ENCODE data around the gene ADIPOR2. TPM values are rescaled to one million over a fixed set of nuclear protein-coding genes. Genes with fewer than 3 reads are reported as not detected.

The ADIPOR2 gene
- total RNA-seq, 4 donors from 2014 or later = 46.0 to 59.3 (median 52.4) TPM

GRCh38 chr12:1825382-1826102 is 134.7 kb downstream of the ADIPOR2 start:
- Histone ChIP-seq H3K4me1 (peaks cover 0 to 2% of the 10 kb centered on the region in 2 donors), H3K27me3 (no peaks in the 10 kb centered on the region)

GRCh38 chr12:1826401-1826800 is 135.5 kb downstream of the ADIPOR2 start:
- Histone ChIP-seq H3K4me1 (peaks cover 3 to 9% of the 10 kb centered on the region in 2 donors), H3K27me3 (no peaks in the 10 kb centered on the region), H3K27ac (no peak overlapping the region), H3K4me3 (replicated peaks in 1 of 3) (no peak overlapping the region), H3K36me3 (no peaks in the 10 kb centered on the region), H3K9me3 (no peaks in the 10 kb centered on the region)
- intact Hi-C loops (cut with DNase I) = no loop called here
- WGBS, 2 donors = 93% methylated on average over 4 of the region's 15 CpGs; no CpG with 5 or more reads in 1 of the 2 donors
- TF ChIP-seq POLR2A (IDR thresholded peaks at IDR 0.05) (no peak), CTCF (IDR thresholded peaks at IDR 0.05) (no peak)
- DNase-seq = no peak

More at GRCh38 chr12:1825382-1826102, 134.7 kb downstream of the ADIPOR2 start:
- Histone ChIP-seq H3K36me3 (no peaks in the 10 kb centered on the region), H3K9me3 (no peaks in the 10 kb centered on the region), H3K4me3 (replicated peaks in 1 of 3) (no peak overlapping the region), H3K27ac (no peak overlapping the region)
- intact Hi-C loops (cut with DNase I) = no loop called here
- no peak for TF ChIP-seq POLR2A (IDR thresholded peaks at IDR 0.05)
- TF ChIP-seq CTCF (IDR thresholded peaks at IDR 0.05) = no peak
- DNase-seq = no peak
- 80 to 81% methylated on average over 14 of the region's 14 CpGs for WGBS, 2 donors

DNA sequence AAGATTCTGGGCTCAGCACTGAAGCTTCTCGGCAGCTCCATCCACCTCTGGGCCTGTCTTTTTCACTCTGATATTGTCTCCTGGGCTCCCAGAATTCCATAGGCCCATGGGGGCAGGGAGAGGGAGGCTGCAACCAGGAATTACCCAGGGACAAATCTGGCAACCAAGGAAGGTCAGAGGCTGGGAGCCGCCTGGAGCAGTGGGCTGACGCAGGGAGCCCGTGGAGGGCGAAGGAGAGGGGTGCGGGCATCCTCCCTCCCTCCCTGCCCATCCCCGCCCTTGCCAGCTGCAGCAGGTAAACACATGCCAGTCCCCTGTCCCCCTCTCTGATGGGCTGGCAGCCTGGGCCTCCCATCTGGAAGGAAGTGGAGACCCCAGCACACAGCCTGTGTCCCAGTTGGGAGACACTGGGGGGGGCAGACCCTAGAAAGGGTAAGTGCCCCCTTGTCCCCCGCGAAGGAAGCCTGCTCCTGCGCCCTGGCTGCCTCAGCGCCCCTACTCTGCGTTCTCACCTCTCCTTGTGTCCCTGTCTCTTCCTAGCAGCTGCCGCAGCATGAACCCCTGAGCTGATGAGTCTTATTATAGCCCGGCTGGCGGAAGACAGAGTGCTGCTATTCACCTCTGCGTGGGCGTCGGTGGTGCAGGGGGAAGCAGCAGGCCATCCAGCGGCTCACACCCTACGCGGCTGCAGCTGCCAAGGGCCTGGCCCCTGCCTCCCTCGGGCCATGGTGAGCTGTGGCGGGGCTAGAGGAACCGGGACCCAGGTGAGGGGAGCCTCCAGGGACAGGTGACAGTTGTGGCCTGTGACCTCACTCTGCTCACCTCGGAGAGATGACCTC is 136.2 kb downstream of the ADIPOR2 start:
- Histone ChIP-seq H3K9me3 (no peaks in the 10 kb centered on the region), H3K27me3 (no peaks in the 10 kb centered on the region), H3K27ac (no peak overlapping the region), H3K36me3 (no peaks in the 10 kb centered on the region), H3K4me3 (replicated peaks in 1 of 3) (no peak overlapping the region), H3K4me1 (peaks cover 4 to 9% of the 10 kb centered on the region in 2 donors)
- TF ChIP-seq CTCF (IDR thresholded peaks at IDR 0.05) (no peak), POLR2A (IDR thresholded peaks at IDR 0.05) (no peak)
- WGBS, 2 donors = 77 to 82% methylated on average over 20 to 21 of the region's 25 CpGs
- no peak for DNase-seq
- intact Hi-C loops (cut with DNase I) = no loop called here

- no peak for TF ChIP-seq POLR2A (IDR thresholded peaks at IDR 0.05)
- TF ChIP-seq CTCF (IDR thresholded peaks at IDR 0.05) = no peak
- intact Hi-C loops (cut with DNase I) = no loop called here
- 88% methylated on average over 24 to 30 of the region's 38 CpGs for WGBS, 2 donors
- Histone ChIP-seq H3K27ac (no peak overlapping the region), H3K9me3 (no peaks in the 10 kb centered on the region), H3K4me3 (replicated peaks in 1 of 3) (no peak overlapping the region), H3K4me1 (peaks cover 4 to 9% of the 10 kb centered on the region in 2 donors), H3K27me3 (no peaks in the 10 kb centered on the region), H3K36me3 (no peaks in the 10 kb centered on the region)
- no peak for DNase-seq
These were observed 137.2 kb downstream of the ADIPOR2 start for GRCh38 chr12:1827826-1828805.
